Measurements from ENCODE around the gene MMP24.

DNA sequence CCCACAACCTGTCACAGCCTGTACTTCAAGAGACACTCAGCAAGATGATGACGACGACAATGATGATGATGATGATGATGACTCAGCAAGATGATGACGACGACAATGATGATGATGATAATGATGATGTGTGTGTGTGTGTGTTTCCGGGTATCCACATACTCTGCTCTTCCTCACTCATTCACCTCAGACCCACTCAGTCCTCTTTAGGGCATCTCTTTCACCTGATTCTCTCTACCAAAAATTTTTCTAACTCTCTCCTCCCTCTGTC is 59.3 kb downstream of the MMP24 start:
- no peak for TF ChIP-seq EZH2 (IDR thresholded peaks at IDR 0.05; ENCODE audit: borderline replicate concordance, low read length)
- TF ChIP-seq, protein P1, sequence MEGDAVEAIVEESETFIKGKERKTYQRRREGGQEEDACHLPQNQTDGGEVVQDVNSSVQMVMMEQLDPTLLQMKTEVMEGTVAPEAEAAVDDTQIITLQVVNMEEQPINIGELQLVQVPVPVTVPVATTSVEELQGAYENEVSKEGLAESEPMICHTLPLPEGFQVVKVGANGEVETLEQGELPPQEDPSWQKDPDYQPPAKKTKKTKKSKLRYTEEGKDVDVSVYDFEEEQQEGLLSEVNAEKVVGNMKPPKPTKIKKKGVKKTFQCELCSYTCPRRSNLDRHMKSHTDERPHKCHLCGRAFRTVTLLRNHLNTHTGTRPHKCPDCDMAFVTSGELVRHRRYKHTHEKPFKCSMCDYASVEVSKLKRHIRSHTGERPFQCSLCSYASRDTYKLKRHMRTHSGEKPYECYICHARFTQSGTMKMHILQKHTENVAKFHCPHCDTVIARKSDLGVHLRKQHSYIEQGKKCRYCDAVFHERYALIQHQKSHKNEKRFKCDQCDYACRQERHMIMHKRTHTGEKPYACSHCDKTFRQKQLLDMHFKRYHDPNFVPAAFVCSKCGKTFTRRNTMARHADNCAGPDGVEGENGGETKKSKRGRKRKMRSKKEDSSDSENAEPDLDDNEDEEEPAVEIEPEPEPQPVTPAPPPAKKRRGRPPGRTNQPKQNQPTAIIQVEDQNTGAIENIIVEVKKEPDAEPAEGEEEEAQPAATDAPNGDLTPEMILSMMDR (IDR thresholded peaks at IDR 0.05; ENCODE audit: low read length), result no peak

All from OCI-LY1 (cell line).